ENCODE data around the gene PCCA.

Gene PCCA

GRCh38 chr13:100451923-100452322, 363.0 kb downstream of the PCCA start:
- Histone ChIP-seq H2AFZ (ENCODE audit: low read depth, low read length) (no peak overlapping the region), H3K4me1 (ENCODE audit: insufficient read depth, low read length) (no peaks in the 10 kb centered on the region), H4K20me1 (ENCODE audit: insufficient read depth, low read length) (no peaks in the 10 kb centered on the region), H3K36me3 (ENCODE audit: insufficient read depth, low read length) (no peaks in the 10 kb centered on the region), H3K9me3 (ENCODE audit: insufficient read depth, low read length, severe bottlenecking) (no peaks in the 10 kb centered on the region), H3K4me3 (ENCODE audit: low read depth in 1 of 2, low read length in 2 of 2) (no peak overlapping the region), H3K4me2 (ENCODE audit: insufficient read depth, low read length) (no peak overlapping the region), H3K27ac (ENCODE audit: low read length) (no peak overlapping the region), H3K9ac (ENCODE audit: low read depth, low read length) (no peak overlapping the region), H3K27me3 (ENCODE audit: insufficient read depth, low read length, poor library complexity) (no peaks in the 10 kb centered on the region), H3K79me2 (ENCODE audit: insufficient read depth, low read length) (no peaks in the 10 kb centered on the region)
- DNase-seq (no peak), ATAC-seq (ENCODE audit: insufficient read depth, low read depth) (no peak)
- TF ChIP-seq CTCF (IDR thresholded peaks at IDR 0.05; ENCODE audit: borderline replicate concordance, extremely low read depth, low read length, poor library complexity, severe bottlenecking): no peak
- TF ChIP-seq EZH2 (IDR thresholded peaks at IDR 0.05; ENCODE audit: borderline replicate concordance, low read depth, low read length, severe bottlenecking): no peak

DNA sequence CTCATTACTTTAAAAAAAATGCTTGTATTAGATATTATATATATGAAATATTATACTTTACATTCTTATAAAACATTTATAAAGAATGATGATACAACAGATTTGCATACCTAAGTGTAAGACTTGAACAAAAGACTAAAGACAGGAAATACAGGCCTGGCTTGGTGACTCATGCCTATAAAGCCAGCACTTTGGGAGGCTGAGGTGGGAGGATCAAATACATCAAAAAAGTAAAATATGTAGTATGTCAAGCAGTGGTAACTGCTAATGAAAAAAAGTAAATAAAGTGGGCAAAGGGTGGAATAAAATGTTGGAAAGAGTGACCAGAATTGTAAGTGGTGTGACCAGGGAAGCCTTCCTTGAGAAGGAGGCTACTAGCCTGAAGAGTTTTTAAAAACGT, 366.0 kb downstream of the PCCA start:
- Histone ChIP-seq H3K9me3 (ENCODE audit: insufficient read depth, low read length, severe bottlenecking) (no peaks in the 10 kb centered on the region), H3K36me3 (ENCODE audit: insufficient read depth, low read length) (no peaks in the 10 kb centered on the region), H3K4me3 (ENCODE audit: low read depth in 1 of 2, low read length in 2 of 2) (no peak overlapping the region), H3K79me2 (ENCODE audit: insufficient read depth, low read length) (no peaks in the 10 kb centered on the region), H3K9ac (ENCODE audit: low read depth, low read length) (no peak overlapping the region), H3K4me1 (ENCODE audit: insufficient read depth, low read length) (no peaks in the 10 kb centered on the region), H3K27ac (ENCODE audit: low read length) (no peak overlapping the region), H3K27me3 (ENCODE audit: insufficient read depth, low read length, poor library complexity) (no peaks in the 10 kb centered on the region), H3K4me2 (ENCODE audit: insufficient read depth, low read length) (no peak overlapping the region), H4K20me1 (ENCODE audit: insufficient read depth, low read length) (no peaks in the 10 kb centered on the region), H2AFZ (ENCODE audit: low read depth, low read length) (no peak overlapping the region)
- DNase-seq (peak; percentile 15), ATAC-seq (ENCODE audit: insufficient read depth, low read depth) (peak; percentile 77)
- TF ChIP-seq EZH2 (IDR thresholded peaks at IDR 0.05; ENCODE audit: borderline replicate concordance, low read depth, low read length, severe bottlenecking) (no peak), CTCF (IDR thresholded peaks at IDR 0.05; ENCODE audit: borderline replicate concordance, extremely low read depth, low read length, poor library complexity, severe bottlenecking) (no peak)

GRCh38 chr13:100458673-100459072, 369.8 kb downstream of the PCCA start:
- no peaks in the 10 kb centered on the region for H3K79me2 ChIP-seq (ENCODE audit: insufficient read depth, low read length)
- H3K4me3 ChIP-seq (ENCODE audit: low read depth in 1 of 2, low read length in 2 of 2): no peak overlapping the region
- H3K27ac ChIP-seq (ENCODE audit: low read length): no peak overlapping the region
- H2AFZ ChIP-seq (ENCODE audit: low read depth, low read length): no peak overlapping the region
- no peaks in the 10 kb centered on the region for H4K20me1 ChIP-seq (ENCODE audit: insufficient read depth, low read length)
- H3K9ac ChIP-seq (ENCODE audit: low read depth, low read length): no peak overlapping the region
- H3K4me1 ChIP-seq (ENCODE audit: insufficient read depth, low read length): no peaks in the 10 kb centered on the region
- no peaks in the 10 kb centered on the region for H3K9me3 ChIP-seq (ENCODE audit: insufficient read depth, low read length, severe bottlenecking)
- H3K36me3 ChIP-seq (ENCODE audit: insufficient read depth, low read length): no peaks in the 10 kb centered on the region
- ATAC-seq (ENCODE audit: insufficient read depth, low read depth) (no peak), DNase-seq (no peak)
- H3K27me3 ChIP-seq (ENCODE audit: insufficient read depth, low read length, poor library complexity): no peaks in the 10 kb centered on the region
- H3K4me2 ChIP-seq (ENCODE audit: insufficient read depth, low read length): no peak overlapping the region
- TF ChIP-seq EZH2 (IDR thresholded peaks at IDR 0.05; ENCODE audit: borderline replicate concordance, low read depth, low read length, severe bottlenecking) (no peak), CTCF (IDR thresholded peaks at IDR 0.05; ENCODE audit: borderline replicate concordance, extremely low read depth, low read length, poor library complexity, severe bottlenecking) (no peak)

DNA sequence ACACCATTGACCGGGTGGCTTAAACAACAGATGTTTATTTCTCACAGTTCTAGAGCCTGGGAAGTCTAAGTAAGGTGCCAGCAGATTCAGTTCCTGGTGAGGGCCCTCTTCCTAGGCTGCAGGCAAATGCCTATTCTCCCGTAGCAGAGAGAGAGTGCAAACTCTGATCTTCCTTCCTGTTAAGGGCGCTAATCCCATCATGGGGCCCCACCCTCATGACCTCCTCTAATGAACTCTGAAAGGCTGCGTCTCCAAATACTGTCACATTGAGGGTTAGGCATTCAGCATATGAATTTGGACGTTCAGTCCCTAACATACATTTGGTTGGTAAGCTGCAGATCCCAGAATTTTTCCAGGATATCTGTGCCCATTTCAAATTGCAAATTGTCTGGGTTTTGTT, 370.9 kb downstream of the PCCA start:
- H2AFZ ChIP-seq (ENCODE audit: low read depth, low read length): no peak overlapping the region
- H3K9ac ChIP-seq (ENCODE audit: low read depth, low read length): no peak overlapping the region
- H3K27me3 ChIP-seq (ENCODE audit: insufficient read depth, low read length, poor library complexity): no peaks in the 10 kb centered on the region
- no peaks in the 10 kb centered on the region for H4K20me1 ChIP-seq (ENCODE audit: insufficient read depth, low read length)
- no peaks in the 10 kb centered on the region for H3K9me3 ChIP-seq (ENCODE audit: insufficient read depth, low read length, severe bottlenecking)
- TF ChIP-seq CTCF (IDR thresholded peaks at IDR 0.05; ENCODE audit: borderline replicate concordance, extremely low read depth, low read length, poor library complexity, severe bottlenecking) (no peak), EZH2 (IDR thresholded peaks at IDR 0.05; ENCODE audit: borderline replicate concordance, low read depth, low read length, severe bottlenecking) (no peak)
- H3K4me2 ChIP-seq (ENCODE audit: insufficient read depth, low read length): no peak overlapping the region
- ATAC-seq (ENCODE audit: insufficient read depth, low read depth) (no peak), DNase-seq (no peak)
- no peaks in the 10 kb centered on the region for H3K79me2 ChIP-seq (ENCODE audit: insufficient read depth, low read length)
- no peak overlapping the region for H3K4me3 ChIP-seq (ENCODE audit: low read depth in 1 of 2, low read length in 2 of 2)
- H3K4me1 ChIP-seq (ENCODE audit: insufficient read depth, low read length): no peaks in the 10 kb centered on the region
- no peak overlapping the region for H3K27ac ChIP-seq (ENCODE audit: low read length)
- H3K36me3 ChIP-seq (ENCODE audit: insufficient read depth, low read length): no peaks in the 10 kb centered on the region

Measured in DND-41 (cell line).